Measurements from ENCODE around the gene CCDC60.

The CCDC60 gene

DNA sequence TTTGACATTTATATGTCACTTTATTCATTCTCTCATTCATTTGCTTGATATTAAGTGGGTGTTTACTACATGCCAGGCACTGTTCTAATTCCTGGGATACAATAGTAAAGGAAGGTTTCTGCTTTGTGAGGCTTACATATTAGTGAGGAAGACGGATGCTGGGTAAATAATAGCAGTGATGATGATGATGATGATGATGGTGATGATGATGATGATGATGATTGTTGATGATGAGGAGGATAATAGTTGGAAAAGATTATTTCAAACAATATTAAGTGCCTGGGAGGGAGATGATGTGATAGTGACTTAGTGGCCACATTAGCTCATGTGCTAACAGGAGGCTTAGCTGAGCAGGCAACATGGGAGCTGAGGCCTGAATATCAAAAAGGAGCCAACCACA is 239.7 kb downstream of the CCDC60 start (continued):
- TF ChIP-seq, protein P1, sequence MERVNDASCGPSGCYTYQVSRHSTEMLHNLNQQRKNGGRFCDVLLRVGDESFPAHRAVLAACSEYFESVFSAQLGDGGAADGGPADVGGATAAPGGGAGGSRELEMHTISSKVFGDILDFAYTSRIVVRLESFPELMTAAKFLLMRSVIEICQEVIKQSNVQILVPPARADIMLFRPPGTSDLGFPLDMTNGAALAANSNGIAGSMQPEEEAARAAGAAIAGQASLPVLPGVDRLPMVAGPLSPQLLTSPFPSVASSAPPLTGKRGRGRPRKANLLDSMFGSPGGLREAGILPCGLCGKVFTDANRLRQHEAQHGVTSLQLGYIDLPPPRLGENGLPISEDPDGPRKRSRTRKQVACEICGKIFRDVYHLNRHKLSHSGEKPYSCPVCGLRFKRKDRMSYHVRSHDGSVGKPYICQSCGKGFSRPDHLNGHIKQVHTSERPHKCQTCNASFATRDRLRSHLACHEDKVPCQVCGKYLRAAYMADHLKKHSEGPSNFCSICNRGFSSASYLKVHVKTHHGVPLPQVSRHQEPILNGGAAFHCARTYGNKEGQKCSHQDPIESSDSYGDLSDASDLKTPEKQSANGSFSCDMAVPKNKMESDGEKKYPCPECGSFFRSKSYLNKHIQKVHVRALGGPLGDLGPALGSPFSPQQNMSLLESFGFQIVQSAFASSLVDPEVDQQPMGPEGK (CRISPR knock-in tag; IDR thresholded peaks at IDR 0.05; ENCODE audit: borderline replicate concordance), result no peak
- no peak for TF ChIP-seq ZC3H10 (CRISPR knock-in tag; IDR thresholded peaks at IDR 0.05)

DNA sequence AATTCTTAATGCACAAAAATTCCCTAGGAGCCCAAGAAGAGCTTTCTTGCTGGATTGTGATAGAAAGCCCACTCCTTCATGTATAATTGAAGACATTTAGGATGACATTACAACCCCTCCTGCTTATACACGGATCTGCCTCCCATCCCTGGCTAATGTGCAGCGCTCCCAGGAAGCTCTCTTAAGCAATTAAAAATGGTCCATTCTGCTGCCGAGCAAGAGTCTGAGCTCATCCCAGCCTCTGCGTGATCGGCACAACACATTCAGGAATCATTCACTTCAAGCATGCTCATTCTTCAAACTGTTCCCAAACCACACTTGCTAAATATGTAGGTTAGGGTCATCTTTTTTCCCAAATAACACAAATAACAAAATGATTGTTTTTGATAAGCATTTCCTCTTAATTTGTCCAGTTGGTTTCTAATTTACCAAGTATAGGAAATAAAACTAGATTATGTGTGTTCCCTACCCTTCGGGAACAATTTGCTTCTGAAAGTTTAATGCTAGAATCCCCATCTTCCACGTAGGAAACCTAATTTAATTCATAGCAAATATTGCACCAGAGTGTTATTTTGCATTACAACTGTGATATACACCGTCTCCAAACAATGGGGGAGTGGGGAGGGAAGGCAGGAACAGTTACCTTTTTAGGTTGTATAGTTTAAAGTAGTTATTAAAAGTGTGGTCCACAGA is 241.7 kb downstream of the CCDC60 start:
- no peak for ATAC-seq
- no peak for TF ChIP-seq ARNTL (CRISPR knock-in tag; IDR thresholded peaks at IDR 0.05; ENCODE audit: borderline replicate concordance, low read depth)
- TF ChIP-seq BACH2 (CRISPR knock-in tag; IDR thresholded peaks at IDR 0.05; ENCODE audit: borderline replicate concordance), result no peak
- no peak for TF ChIP-seq ZNF565 (CRISPR knock-in tag; conservative IDR thresholded peaks at IDR 0.05; ENCODE audit: low read depth)
- TF ChIP-seq CSRNP3 (CRISPR knock-in tag; IDR thresholded peaks at IDR 0.05), result no peak
- no peak for TF ChIP-seq GLIS3 (CRISPR knock-in tag; IDR thresholded peaks at IDR 0.05)
- no peak for TF ChIP-seq ZNF8 (CRISPR knock-in tag; IDR thresholded peaks at IDR 0.05)
- no peak for TF ChIP-seq ZFP30 (CRISPR knock-in tag; IDR thresholded peaks at IDR 0.05)
- TF ChIP-seq TSHZ2 (CRISPR knock-in tag; IDR thresholded peaks at IDR 0.05), result no peak
- TF ChIP-seq ESRRG (CRISPR knock-in tag; IDR thresholded peaks at IDR 0.05), result no peak
- TF ChIP-seq SNAI2 (CRISPR knock-in tag; IDR thresholded peaks at IDR 0.05), result no peak
- TF ChIP-seq CSDC2 (CRISPR knock-in tag; IDR thresholded peaks at IDR 0.05), result no peak
- no peak for TF ChIP-seq TCF4 (CRISPR knock-in tag; IDR thresholded peaks at IDR 0.05; ENCODE audit: borderline replicate concordance)
- no peak for TF ChIP-seq TOX (CRISPR knock-in tag; IDR thresholded peaks at IDR 0.05; ENCODE audit: borderline replicate concordance)
- TF ChIP-seq RARB (CRISPR knock-in tag; IDR thresholded peaks at IDR 0.05), result no peak
- TF ChIP-seq, protein P1 (CRISPR knock-in tag; IDR thresholded peaks at IDR 0.05; ENCODE audit: borderline replicate concordance), result no peak
- no peak for TF ChIP-seq ZFP3 (CRISPR knock-in tag; IDR thresholded peaks at IDR 0.05)
- TF ChIP-seq, protein P2, sequence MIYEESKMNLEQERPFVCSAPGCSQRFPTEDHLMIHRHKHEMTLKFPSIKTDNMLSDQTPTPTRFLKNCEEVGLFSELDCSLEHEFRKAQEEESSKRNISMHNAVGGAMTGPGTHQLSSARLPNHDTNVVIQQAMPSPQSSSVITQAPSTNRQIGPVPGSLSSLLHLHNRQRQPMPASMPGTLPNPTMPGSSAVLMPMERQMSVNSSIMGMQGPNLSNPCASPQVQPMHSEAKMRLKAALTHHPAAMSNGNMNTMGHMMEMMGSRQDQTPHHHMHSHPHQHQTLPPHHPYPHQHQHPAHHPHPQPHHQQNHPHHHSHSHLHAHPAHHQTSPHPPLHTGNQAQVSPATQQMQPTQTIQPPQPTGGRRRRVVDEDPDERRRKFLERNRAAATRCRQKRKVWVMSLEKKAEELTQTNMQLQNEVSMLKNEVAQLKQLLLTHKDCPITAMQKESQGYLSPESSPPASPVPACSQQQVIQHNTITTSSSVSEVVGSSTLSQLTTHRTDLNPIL (CRISPR knock-in tag; IDR thresholded peaks at IDR 0.05; ENCODE audit: low read depth), result no peak
- TF ChIP-seq ISL1 (CRISPR knock-in tag; IDR thresholded peaks at IDR 0.05), result no peak

DNA sequence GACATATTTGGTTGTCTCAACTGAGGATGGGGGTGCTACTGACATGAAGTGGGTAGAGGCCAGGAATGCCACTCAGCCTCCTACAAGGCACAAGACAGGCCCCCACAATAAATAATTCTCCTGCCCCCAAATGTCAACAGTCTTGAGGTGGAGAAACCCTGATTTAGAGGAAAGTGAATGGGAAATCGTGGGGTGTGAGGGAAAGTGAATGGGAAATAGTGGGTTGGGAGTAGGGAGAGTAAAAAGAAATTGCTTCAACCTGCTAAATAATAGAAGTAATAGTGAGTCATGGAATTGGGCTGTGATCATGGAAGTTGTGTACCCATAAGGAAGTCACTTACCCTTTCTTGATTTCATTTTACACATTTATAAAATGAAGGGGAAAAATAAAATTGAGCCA is 242.4 kb downstream of the CCDC60 start:
- no peak for ATAC-seq
- TF ChIP-seq OSR1 (CRISPR knock-in tag; IDR thresholded peaks at IDR 0.05) (no peak), ZNF565 (CRISPR knock-in tag; conservative IDR thresholded peaks at IDR 0.05; ENCODE audit: low read depth) (no peak), ZNF70 (CRISPR knock-in tag; IDR thresholded peaks at IDR 0.05) (no peak), CSRNP3 (CRISPR knock-in tag; IDR thresholded peaks at IDR 0.05) (no peak), PPARA (CRISPR knock-in tag; IDR thresholded peaks at IDR 0.05; ENCODE audit: borderline replicate concordance) (no peak), RARB (CRISPR knock-in tag; IDR thresholded peaks at IDR 0.05) (no peak), ZFP30 (CRISPR knock-in tag; IDR thresholded peaks at IDR 0.05) (no peak), GLIS3 (CRISPR knock-in tag; IDR thresholded peaks at IDR 0.05) (no peak), BACH2 (CRISPR knock-in tag; IDR thresholded peaks at IDR 0.05; ENCODE audit: borderline replicate concordance) (no peak)
- TF ChIP-seq, protein P3, sequence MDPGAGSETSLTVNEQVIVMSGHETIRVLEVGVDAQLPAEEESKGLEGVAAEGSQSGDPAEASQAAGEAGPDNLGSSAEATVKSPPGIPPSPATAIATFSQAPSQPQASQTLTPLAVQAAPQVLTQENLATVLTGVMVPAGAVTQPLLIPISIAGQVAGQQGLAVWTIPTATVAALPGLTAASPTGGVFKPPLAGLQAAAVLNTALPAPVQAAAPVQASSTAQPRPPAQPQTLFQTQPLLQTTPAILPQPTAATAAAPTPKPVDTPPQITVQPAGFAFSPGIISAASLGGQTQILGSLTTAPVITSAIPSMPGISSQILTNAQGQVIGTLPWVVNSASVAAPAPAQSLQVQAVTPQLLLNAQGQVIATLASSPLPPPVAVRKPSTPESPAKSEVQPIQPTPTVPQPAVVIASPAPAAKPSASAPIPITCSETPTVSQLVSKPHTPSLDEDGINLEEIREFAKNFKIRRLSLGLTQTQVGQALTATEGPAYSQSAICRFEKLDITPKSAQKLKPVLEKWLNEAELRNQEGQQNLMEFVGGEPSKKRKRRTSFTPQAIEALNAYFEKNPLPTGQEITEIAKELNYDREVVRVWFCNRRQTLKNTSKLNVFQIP (CRISPR knock-in tag; IDR thresholded peaks at IDR 0.05; ENCODE audit: borderline replicate concordance, low read depth), result no peak

All from SK-N-SH treated with all-trans-retinoic acid at 6 μM for 48 hours (cell line).